GM12864 (cell line): ENCODE results near the gene ABLIM2.

ENCODE experiments used
- DNase-seq: peaks from one replicate; pipeline ENCODE4 v3.0.0-alpha.2; 2011; ENCODE audit warnings: low read depth
- H3K4me3 ChIP-seq: 2 replicates; pipeline ENCODE4 v1.5.1; 2011; ENCODE audit warnings: mild to moderate bottlenecking, low read depth, low read length, control low read depth
- CTCF ChIP-seq: IDR thresholded peaks from 2 replicates; pipeline ENCODE4 v1.5.1; 2011; ENCODE audit warnings: low read depth, mild to moderate bottlenecking, moderate library complexity, low read length, control low read depth, inconsistent platforms; ENCODE audit errors: missing control alignments

The ABLIM2 gene

GRCh38 chr4:7943211-7943610, 215.4 kb downstream of the ABLIM2 start:
- TF ChIP-seq CTCF = no peak
- no peak overlapping the region for H3K4me3 ChIP-seq
- DNase-seq = no peak

GRCh38 chr4:7941965-7942496, 216.6 kb downstream of the ABLIM2 start:
- no peak for DNase-seq
- no peak for TF ChIP-seq CTCF
- H3K4me3 ChIP-seq = no peak overlapping the region

GRCh38 chr4:7941111-7941964, 217.3 kb downstream of the ABLIM2 start:
- H3K4me3 ChIP-seq = no peak overlapping the region
- DNase-seq = no peak
- no peak for TF ChIP-seq CTCF

- no peak for TF ChIP-seq CTCF
- no peak for DNase-seq
- peak within 1 kb of the TSS; percentile 53 for H3K4me3 ChIP-seq
Measured at GRCh38 chr4:7939377-7940108, 219.1 kb downstream of the ABLIM2 start, which contains the start of gene AFAP1. AFAP1 (minus strand) TSS chr4:7939861; CDS start chr4:7872078, 67,783 bp downstream.

GRCh38 chr4:7938609-7939376, 219.8 kb downstream of the ABLIM2 start:
- DNase-seq = no peak
- no peak for TF ChIP-seq CTCF
- no peak overlapping the region; the same call in 1 of the 2 replicates for H3K4me3 ChIP-seq

GRCh38 chr4:7938266-7938608, 220.4 kb downstream of the ABLIM2 start:
- no peak for DNase-seq
- H3K4me3 ChIP-seq = no peak overlapping the region
- TF ChIP-seq CTCF = no peak
